ENCODE results near the gene SPEG. TPM values are rescaled to one million over a fixed set of nuclear protein-coding genes. Genes with fewer than 3 reads are reported as not detected.

SPEG gene
- total and polyA plus RNA-seq, 2 of the 13 experiments (the other 11 are each of a cell fraction or from before 2014, with no cell fraction given) = 0.18 to 0.24 TPM

- TF ChIP-seq ZNF674 (CRISPR knock-in tag; IDR thresholded peaks at IDR 0.05; ENCODE audit: low read depth) (no peak), FOXO1 (CRISPR knock-in tag; IDR thresholded peaks at IDR 0.05) (no peak), ZNF691 (CRISPR knock-in tag; IDR thresholded peaks at IDR 0.05; ENCODE audit: borderline replicate concordance, low read depth) (peak; percentile 74; the same call in 1 of the 2 replicates), TRIM22 (IDR thresholded peaks at IDR 0.05) (no peak), THRA (CRISPR knock-in tag; IDR thresholded peaks at IDR 0.05; ENCODE audit: borderline replicate concordance) (no peak), PREB (CRISPR knock-in tag; IDR thresholded peaks at IDR 0.05) (no peak), ATF3 (CRISPR knock-in tag; IDR thresholded peaks at IDR 0.05) (no peak), ARID4A (CRISPR knock-in tag; IDR thresholded peaks at IDR 0.05; ENCODE audit: borderline replicate concordance) (peak; percentile 59), SNRNP70 (IDR thresholded peaks at IDR 0.05; ENCODE audit: low read depth, low read length) (no peak), NCOA5 (CRISPR knock-in tag; IDR thresholded peaks at IDR 0.05) (no peak), HMGXB3 (CRISPR knock-in tag; IDR thresholded peaks at IDR 0.05; ENCODE audit: borderline replicate concordance) (no peak), GATAD2A (CRISPR knock-in tag; IDR thresholded peaks at IDR 0.05) (no peak)
Observed at GRCh38 chr2:219509780-219510511, 75.3 kb downstream of the SPEG start (continued).
